Upper lobe of left lung (tissue), 4 donors: ENCODE measurements around the gene EHMT2.

Source experiments
- POLR2AphosphoS5 ChIP-seq, 2 donors: sonication (generic); formaldehyde crosslinking; IDR thresholded peaks; one replicate each; pipeline ENCODE4 v1.5.1; 2017; ENCODE audit warnings: antibody characterized with exemption in 2 of 2
- TF ChIP-seq, protein P1 (sequence below), 6 experiments: fragments of 450-650 bp in 4 of 6; fragments of 200-600 bp in 2 of 6; sonication (generic) in 2 of 6; IDR thresholded peaks; one replicate each; pipeline ENCODE4 v1.5.1; 2016 to 2019; ENCODE audit warnings: antibody characterized with exemption in 6 of 6

DNA sequence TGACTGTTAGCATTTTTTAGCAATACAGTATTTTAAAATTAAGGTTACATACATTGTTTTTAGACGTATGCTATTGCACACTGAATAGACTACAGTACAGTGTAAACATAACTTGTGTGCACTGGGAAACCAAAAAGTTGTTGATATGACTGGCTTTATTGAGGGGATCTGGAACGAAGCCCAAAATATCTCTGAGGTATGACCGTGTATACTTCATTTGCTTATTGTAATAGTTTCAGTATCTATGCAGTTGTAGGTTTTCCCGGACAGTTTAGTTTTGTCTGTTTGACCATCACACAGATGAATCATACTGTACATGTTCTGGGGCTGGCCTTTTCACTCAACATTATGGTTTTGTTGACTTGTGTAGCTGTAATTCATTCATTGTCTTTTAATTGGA lies 11.3 kb upstream of the EHMT2 start:
- no peak for TF ChIP-seq POLR2AphosphoS5 (IDR thresholded peaks at IDR 0.05)
- TF ChIP-seq, protein P1, sequence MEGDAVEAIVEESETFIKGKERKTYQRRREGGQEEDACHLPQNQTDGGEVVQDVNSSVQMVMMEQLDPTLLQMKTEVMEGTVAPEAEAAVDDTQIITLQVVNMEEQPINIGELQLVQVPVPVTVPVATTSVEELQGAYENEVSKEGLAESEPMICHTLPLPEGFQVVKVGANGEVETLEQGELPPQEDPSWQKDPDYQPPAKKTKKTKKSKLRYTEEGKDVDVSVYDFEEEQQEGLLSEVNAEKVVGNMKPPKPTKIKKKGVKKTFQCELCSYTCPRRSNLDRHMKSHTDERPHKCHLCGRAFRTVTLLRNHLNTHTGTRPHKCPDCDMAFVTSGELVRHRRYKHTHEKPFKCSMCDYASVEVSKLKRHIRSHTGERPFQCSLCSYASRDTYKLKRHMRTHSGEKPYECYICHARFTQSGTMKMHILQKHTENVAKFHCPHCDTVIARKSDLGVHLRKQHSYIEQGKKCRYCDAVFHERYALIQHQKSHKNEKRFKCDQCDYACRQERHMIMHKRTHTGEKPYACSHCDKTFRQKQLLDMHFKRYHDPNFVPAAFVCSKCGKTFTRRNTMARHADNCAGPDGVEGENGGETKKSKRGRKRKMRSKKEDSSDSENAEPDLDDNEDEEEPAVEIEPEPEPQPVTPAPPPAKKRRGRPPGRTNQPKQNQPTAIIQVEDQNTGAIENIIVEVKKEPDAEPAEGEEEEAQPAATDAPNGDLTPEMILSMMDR (IDR thresholded peaks at IDR 0.05): no peak
